GM12875 (cell line): ENCODE results near the gene TTC13.
"Not testable (repeated sequence)": the region's sequence is repeated elsewhere in the genome, so short reads cannot be mapped to it uniquely, and the experiment has no call there.

ENCODE experiments used
- H3K4me3 ChIP-seq: one replicate; pipeline ENCODE4 v1.5.1; 2011; ENCODE audit warnings: low read depth, low read length, control low read depth
- TF ChIP-seq, protein P1 (sequence below): IDR thresholded peaks from 2 replicates; pipeline ENCODE4 v1.5.1; 2011; ENCODE audit warnings: low read depth, mild to moderate bottlenecking, control low read depth, inconsistent platforms, low read length, moderate library complexity, borderline replicate concordance; ENCODE audit not compliant: insufficient read depth

Gene TTC13, protein sequence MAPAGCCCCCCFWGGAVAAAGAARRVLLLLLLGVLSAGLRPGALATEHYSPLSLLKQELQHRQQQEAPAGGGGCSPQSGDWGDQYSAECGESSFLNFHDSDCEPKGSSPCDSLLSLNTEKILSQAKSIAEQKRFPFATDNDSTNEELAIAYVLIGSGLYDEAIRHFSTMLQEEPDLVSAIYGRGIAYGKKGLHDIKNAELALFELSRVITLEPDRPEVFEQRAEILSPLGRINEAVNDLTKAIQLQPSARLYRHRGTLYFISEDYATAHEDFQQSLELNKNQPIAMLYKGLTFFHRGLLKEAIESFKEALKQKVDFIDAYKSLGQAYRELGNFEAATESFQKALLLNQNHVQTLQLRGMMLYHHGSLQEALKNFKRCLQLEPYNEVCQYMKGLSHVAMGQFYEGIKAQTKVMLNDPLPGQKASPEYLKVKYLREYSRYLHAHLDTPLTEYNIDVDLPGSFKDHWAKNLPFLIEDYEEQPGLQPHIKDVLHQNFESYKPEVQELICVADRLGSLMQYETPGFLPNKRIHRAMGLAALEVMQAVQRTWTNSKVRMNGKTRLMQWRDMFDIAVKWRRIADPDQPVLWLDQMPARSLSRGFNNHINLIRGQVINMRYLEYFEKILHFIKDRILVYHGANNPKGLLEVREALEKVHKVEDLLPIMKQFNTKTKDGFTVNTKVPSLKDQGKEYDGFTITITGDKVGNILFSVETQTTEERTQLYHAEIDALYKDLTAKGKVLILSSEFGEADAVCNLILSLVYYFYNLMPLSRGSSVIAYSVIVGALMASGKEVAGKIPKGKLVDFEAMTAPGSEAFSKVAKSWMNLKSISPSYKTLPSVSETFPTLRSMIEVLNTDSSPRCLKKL

DNA sequence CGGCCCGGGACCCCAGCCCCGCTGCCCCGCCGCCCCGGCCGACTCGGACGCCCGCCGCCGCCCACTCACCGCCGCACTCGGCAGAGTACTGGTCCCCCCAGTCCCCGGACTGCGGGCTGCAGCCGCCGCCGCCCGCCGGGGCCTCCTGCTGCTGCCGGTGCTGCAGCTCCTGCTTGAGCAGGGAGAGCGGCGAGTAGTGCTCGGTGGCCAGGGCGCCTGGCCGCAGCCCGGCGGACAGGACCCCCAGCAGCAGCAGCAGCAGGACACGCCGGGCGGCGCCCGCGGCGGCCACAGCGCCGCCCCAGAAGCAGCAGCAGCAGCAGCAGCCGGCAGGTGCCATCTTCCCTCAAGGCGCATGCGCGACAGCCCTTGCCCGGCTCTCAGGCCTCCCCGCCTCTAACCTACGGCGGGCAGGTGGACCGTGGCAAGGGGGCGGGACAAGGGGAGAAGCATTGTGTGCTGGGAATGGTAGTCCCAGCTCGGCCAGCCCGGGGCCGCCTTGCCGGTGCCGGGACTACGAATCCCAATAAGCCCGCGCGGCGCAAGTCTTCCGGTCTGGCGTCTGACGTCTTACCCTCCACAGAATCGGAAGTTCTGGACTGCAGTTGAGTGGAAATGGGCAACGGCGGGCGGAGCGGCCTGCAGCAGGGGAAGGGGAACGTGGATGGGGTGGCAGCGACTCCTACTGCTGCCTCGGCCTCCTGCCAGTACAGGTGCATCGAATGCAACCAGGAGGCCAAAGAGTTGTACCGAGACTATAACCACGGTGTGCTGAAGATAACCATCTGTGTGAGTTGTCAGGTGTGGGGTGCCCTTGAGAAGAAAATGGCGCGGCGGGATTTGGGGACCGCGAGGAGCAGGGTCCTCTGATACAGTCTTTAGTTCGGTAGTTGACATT, at the start of gene TTC13, which contains the start of gene ARV1:
TTC13 (minus strand) TSS at position 371 of the 898 bp plus-strand sequence; CDS start at position 340, 31 bp downstream.
ARV1 (plus strand) TSS at position 604 of the 898 bp plus-strand sequence; CDS start at position 616, 12 bp downstream.
- peak within 1 kb of the TSS; percentile 78 for H3K4me3 ChIP-seq
- TF ChIP-seq, protein P1, sequence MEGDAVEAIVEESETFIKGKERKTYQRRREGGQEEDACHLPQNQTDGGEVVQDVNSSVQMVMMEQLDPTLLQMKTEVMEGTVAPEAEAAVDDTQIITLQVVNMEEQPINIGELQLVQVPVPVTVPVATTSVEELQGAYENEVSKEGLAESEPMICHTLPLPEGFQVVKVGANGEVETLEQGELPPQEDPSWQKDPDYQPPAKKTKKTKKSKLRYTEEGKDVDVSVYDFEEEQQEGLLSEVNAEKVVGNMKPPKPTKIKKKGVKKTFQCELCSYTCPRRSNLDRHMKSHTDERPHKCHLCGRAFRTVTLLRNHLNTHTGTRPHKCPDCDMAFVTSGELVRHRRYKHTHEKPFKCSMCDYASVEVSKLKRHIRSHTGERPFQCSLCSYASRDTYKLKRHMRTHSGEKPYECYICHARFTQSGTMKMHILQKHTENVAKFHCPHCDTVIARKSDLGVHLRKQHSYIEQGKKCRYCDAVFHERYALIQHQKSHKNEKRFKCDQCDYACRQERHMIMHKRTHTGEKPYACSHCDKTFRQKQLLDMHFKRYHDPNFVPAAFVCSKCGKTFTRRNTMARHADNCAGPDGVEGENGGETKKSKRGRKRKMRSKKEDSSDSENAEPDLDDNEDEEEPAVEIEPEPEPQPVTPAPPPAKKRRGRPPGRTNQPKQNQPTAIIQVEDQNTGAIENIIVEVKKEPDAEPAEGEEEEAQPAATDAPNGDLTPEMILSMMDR, result peak; percentile 46

DNA sequence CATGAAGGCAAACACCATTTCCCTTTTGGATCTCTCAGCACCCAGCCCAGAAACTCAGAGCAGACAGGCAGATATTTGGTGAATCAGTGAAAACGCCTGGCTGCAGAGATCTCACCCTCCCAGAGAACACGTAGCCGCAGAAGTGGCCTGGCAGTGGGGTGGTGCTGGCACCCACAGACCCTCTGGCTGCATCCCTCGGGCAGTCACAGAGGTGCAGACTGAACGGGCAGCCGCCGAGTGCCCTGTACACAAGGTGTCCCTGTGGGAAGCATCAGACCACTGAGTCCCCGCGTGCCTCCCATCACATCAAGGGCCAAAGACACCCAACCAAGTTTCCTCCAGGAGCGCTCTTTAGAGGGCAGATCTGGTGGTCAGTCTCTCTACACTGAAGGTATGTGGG, 49.3 kb upstream of the TTC13 start:
- TF ChIP-seq, protein P1, result no peak
- no peak overlapping the region for H3K4me3 ChIP-seq

DNA sequence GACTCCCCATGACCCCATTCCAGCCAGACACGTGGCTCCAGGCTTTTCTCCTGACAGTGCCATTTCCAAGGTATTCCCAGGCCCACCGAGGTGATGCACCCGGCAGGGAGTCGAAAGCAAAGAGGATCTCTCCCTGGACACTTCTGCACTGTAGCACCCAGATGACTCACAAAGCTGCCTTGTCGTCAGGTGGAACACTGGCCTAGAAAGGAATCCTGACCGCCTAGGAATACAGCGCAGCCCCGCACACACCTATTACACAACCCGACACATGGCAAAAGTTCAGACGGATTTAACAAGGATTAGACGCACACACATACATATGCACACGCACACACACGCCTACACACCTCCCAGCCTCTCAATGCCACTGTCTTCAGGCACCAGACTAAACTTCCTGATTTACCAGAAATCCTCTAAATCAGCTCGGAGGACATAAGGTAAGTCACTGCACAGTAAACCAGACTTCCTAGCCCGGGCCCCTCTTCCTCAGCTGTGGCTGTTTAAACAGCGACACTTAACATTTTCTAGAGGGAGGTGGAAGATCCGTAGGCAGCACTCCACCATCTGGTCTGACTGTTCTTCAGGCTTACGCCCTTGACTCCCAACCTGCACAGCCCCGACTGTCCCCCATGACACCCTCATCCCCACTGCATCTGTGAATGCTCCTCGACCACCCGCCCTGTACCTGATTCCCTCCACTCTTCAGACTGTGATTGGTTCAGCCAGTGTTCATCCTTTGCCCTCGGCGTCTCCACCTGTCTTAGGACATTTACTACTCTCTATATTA, 48.7 kb upstream of the TTC13 start:
- TF ChIP-seq, protein P1, result no peak
- no peak overlapping the region for H3K4me3 ChIP-seq

DNA sequence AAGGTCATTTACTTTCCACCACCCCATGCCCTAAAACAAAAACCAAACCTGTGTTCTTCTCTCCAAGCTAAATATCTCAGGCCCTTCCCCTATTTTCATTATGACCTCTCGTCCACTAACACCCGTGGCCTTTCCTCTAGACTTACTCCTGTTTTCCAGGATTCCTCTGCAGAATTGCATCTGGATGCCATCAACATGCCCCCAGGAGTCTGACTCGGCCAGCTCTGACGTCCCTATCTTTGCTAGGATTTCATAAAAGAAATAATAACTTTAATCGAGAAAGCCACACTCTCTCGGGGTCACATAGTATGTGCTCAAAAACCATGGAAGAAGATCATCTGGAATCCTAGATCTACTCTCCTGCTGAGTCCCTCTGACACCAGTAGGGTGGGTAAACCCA, 47.9 kb upstream of the TTC13 start:
- no peak overlapping the region for H3K4me3 ChIP-seq
- TF ChIP-seq, protein P1, result no peak

DNA sequence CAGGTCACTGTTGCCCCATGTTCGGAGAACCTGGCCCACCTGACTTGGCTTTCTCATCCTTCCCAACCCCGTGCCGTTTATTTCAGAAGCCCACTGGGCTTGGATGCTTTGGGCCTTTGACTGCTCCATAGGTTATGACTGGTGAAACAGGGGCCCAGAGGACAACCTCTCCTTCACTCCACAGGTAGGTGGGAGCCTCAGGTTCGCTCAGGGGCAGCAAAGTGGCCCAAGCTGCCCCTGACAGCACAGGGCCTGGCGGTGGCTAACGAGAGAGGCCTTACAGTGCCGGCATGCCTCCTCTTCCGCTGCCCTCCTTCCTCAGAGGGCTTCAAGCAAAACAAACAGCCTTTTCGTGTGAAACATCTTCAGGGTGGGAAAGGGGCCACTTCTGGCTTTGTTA, 44.5 kb upstream of the TTC13 start:
- no peak overlapping the region for H3K4me3 ChIP-seq
- TF ChIP-seq, protein P1, result no peak

DNA sequence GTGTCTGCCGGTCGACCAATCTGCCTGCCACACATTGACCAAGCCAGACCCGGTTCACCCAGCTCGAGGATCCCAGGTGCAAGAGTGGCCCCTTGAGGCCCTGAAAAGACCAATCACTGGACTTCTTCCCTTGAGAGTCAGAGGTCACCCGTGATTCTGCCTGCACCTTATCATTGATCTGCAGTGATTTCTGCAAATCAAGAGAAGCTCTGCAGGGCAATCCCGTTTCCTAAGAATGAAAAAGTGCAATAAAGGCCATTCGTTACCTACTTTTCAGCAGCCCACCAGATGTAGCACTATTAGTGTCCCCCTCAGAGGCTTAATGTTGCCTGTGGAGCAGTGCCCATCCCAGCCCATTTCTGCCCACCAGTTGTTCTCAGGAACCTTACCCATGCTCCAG, 43.9 kb upstream of the TTC13 start:
- not testable (repeated sequence) for H3K4me3 ChIP-seq
